CD4-positive, alpha-beta T cell treated with Interleukin-2 at 100 ng/mL for 4 hours (primary cell): Measurements from ENCODE around the gene JAZF1.

ENCODE experiments used
- DNase-seq: peaks from one replicate; pipeline ENCODE4 v3.0.0-alpha.2; 2020; ENCODE audit warnings: low spot score

Gene JAZF1

DNA sequence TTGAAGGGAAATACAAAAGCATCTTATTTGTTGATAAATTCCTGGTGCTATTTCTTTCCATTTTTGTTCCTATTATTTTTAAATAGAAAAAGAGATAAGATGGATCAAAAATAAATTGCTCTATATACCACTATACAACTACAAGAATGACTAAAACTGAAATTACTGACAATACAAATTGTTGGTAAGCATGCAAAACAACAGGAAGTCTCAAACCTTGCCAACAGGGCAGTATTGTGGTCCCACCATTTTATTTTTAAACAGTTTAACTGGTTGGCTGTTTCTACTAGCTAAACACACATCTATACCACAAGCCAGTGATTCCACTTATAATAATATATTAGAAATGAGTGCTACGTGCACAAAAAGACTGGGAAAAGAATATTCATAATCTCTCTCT, 213.0 kb downstream of the JAZF1 start:
- DNase-seq, result no peak

DNA sequence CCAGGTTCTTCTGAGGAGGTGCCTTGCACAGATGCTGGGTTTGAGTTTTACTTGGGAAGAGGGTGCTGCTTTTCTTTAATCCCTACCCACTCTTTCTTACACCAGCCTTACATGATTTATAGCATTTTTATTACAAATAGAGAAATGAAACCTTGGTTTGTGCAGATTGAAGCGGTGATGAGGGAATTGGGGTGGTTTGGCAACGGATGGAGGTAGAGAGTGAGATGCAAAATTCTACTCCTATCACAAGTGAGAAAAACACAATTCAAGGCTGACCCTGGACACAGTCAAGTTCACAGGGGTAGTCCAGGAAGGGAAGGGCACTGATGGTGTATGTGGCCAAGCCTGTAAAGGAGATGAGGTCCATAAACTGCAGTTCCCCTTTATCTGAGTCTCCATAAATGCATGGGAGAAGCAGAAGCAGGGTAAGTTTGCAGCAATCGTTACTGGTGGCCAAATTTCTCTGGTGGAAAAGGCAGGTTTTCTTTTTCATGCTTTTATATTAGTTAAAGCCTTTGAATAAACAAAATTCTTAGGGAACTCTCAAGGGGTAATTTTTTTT, 214.3 kb downstream of the JAZF1 start:
- DNase-seq, result no peak

- no peak for DNase-seq
Observed at GRCh38 chr7:27965650-27966049, 214.9 kb downstream of the JAZF1 start.

GRCh38 chr7:27964820-27965219, 215.8 kb downstream of the JAZF1 start:
- DNase-seq, result no peak

GRCh38 chr7:27963056-27963455, 217.5 kb downstream of the JAZF1 start:
- DNase-seq, result no peak

GRCh38 chr7:27962273-27962672, 218.3 kb downstream of the JAZF1 start:
- no peak for DNase-seq

DNA sequence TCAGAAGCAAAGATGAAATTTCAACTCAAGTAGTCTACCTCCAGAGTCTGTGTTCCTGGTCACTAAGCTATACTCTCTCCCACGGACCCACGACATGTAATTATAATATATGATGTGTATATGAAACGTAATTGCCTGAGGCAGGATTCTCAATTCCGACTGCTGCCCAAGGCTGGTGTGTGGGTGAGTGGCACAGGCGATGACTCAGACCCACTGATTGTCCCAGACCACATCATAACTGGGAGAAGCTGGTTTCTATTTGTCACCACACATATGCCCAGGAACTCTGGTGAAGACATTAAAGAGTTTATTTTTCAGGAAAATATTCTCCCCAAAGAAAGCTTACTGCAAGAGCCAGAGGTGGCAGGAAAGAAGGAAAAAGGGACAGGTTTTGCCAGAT, 219.3 kb downstream of the JAZF1 start:
- no peak for DNase-seq

GRCh38 chr7:27960415-27960814, 220.2 kb downstream of the JAZF1 start:
- no peak for DNase-seq

- no peak for DNase-seq
Observed at GRCh38 chr7:27958933-27959548, 221.6 kb downstream of the JAZF1 start.

DNA sequence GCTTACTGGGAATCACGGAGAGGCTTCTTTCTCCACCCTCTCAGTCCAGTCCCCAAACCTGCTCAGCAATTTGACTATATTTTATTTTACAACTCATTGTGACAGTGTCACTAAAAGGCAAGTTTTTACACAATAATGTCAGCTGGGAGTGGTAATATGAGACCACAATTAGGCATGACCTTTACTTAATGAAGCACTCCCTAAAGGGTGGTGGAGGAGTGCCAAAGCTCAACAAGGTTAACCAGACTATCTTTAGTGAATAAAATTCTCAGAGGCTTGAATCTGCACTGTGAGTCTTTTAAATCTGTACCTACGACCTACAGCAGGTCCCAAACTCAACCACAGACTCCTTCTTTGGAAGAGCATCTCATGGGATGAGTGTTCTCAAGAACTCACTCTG, 225.0 kb downstream of the JAZF1 start:
- DNase-seq, result no peak

DNA sequence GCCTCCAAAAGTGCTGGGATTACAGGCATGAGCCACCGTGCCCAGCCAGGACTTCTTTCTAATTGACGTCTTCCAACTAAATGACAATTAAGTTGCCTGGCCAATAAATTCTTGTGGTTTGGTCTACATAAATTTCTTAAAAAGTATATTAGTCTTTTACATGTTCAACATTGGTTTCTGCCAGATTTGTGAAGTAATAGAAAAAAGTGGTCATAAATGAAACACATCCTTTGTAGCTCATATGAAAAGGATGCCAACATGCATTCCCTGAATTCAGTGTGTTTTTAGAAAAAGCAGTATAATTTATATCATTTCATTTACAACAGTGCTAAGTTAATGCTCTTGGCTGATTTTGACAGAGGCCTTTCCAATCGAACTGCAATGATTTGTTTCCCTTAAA, 225.6 kb downstream of the JAZF1 start:
- no peak for DNase-seq

DNA sequence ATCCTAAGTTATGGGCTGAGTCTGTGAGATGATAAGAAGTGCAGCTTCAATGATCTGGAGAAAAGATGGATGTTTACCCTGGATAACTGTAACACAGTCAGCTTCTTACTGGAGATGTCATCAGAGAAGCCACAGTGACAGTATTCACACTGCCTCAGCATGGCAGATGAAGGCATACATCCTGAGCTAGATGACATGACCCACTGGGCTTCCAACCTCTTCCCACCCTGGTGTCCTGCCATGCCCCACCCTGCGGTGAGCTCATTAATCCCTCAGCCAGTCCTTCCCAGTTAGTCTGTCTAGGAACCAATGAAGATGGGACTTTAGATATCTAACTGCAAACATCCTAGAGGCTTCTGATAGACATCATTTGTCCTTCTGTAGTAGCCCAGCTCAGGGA, 226.8 kb downstream of the JAZF1 start:
- no peak for DNase-seq

DNA sequence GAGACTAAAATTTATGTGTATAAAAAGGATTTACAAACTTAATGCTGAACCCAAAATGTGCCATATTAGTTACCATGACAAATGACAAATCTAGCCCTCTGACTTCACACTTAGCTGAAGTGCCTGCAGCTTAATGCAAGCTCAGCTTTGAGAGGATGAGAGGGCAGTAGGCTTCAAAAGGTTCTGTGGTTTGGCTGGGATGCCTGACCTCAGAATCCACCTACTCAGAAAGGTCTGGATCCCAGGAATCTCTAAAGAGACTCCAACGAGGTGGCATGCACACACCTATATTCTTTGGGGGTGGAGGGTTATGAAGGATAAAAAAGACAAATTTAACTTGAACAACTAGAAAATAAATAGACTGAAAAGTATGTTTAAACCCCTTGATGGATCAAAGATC, 227.2 kb downstream of the JAZF1 start:
- no peak for DNase-seq

DNA sequence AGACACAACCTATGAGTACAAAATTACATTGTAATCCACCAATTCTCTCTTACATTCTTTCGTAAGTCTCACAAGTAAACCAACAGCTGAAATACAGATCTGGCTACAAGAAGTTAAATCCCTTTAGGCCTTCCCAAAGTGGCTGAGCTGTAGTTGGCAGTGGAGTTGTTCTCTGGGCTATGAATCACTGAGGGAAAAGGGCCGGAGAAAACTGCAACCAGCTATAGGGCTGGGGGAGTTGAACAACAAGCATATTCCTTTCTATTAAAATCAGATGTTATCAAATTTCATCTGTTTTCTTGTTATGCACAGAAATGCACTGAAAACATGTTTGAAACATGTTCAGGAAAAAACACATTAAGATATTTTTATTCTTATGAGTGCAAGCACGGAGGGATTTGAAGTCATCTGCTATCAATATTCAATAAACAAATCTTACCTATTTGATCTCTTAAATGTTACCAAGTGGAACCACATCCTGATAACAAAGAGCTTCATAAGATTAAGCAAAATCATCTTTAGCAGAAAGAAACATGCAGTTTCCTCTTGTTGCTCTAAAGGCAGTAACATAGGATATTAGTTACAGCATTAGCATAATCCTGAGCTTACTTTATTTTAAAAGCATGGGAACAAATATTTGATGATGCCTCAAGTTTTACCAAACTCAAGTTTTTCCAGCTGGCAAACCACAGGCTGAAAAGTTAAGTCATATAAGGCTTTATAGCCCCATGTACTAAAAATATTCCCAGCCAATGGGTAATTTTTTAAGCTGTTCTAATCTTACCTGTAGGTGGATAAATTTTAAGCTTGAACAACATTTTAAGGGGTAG, 227.9 kb downstream of the JAZF1 start:
- no peak for DNase-seq

DNA sequence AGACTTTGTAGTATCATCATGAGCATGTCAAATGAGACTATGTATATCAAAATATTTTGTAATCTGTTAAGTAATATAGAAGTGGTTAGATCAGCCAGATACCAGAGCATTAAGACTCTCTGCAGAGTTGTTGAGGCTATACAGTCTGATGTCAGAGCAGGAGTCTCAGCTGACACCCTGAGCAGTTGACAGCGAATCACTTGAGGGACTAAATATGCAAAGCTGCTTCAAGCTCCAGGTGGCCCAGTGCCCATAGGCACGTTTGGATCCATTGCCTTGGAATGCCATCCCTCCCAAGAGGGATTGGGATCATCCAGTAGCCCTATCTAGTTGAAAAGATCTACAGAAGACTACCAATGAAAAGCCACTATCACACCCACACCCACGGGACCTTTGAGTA, 230.5 kb downstream of the JAZF1 start:
- DNase-seq, result no peak

DNA sequence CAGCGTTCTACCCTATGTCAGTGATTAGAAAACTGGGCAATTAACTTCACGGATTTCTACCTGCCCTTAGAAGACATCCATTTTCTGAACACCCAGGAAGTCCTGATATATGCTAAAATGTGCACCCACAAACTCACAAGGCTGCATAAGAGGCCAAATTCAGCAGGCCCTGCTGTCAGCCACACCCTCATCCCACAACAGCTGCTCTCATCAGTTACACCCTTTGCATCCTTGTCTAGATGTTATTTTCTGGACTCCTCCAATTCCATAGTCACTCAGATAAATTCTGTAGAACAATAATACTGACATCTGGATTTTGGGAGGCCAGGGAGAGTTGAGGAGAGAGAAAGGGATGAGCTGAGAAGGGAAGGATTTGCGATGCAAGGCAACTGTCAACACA, 231.7 kb downstream of the JAZF1 start:
- DNase-seq, result no peak

DNA sequence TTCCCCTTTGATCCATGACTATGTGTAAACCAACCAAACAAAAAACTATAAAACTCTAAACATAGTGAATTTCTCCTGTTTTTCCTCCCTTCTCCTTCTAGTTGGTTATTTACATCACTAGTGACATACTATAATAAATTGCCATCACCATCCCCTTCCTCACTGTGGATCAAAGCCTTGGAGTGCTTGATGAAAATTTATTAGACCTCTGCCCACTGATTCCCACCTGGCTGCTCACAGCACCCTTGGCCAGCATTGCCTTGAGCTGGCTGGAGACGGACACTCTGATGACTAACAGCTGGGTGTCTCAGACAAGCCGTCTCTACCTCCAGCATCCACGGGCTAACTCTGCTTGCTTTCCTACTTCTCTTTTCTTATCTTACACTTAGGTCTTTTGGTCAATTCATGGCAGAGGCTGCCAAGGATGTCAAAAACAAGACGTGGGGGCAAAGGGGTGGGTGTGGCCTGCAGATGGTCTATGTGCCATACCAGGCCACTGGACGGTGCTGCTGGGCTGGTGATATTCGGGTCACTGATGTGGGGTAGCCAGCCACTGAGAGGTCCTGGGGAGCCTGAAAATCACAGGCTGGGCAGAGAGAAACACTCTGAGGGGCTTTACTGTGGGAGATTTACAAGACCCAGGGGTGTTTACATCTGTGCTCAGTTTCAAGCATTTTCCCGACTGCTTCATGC, 232.9 kb downstream of the JAZF1 start:
- DNase-seq, result no peak

DNA sequence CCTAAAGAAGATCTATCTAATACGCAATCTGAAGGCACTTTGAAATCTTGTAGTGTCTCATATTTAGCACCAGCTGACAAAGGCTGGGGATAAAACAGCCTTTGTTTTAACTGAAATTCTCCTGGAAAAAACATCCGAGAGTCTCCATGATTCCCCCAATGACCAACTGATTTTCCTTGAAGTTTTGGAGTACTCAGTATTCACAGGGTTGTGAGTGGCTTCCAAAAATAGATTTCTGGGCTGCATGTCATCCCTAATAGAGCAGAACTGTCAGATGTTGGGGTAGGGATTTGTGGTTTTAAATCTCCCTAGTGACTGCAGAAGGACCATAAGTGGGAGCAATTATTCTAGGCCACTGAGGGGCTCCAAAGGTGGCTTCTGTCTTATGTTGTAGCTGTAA, 234.2 kb downstream of the JAZF1 start:
- DNase-seq, result no peak

- no peak for DNase-seq
Observed at GRCh38 chr7:27945058-27945795, 235.4 kb downstream of the JAZF1 start.

- DNase-seq, result no peak
Observed at GRCh38 chr7:27944643-27945042, 236.0 kb downstream of the JAZF1 start.

DNA sequence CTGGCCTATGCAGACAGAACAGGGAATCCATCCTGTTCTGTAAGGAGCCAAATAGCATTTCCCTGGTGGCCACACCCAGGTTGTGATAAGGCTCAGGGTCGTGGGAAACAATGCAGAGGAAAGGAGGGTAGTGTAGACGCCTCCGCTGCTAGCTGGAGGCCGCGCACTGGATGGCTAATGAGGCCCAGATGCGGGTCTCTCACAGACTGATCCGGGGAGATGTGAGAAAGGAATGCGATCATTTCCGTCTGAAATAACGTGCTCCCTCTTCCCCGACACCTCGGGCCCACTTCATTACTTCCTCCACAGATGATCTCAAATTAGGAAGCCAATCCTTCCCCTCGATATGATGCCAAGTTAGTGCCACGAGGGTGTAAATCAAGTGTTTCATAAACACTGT, 237.4 kb downstream of the JAZF1 start:
- no peak for DNase-seq

- DNase-seq, result no peak
Observed at GRCh38 chr7:27942711-27943110, 237.9 kb downstream of the JAZF1 start.
